Ramos (cell line): Measurements from ENCODE around the gene TAS1R2.

Experiments used
- in situ Hi-C: fragments of 300-500 bp; cut with MboI; formaldehyde crosslinking; loops from one replicate; pipeline ENCODE4 v1.14.3; 2022; ENCODE audit warnings: low sequenced_read_pairs; ENCODE audit not compliant: unreplicated experiment

Gene TAS1R2

GRCh38 chr1:18805925-18806849 is 53.3 kb downstream of the TAS1R2 start:
- in situ Hi-C loops: no loop called here

- in situ Hi-C loops: no loop called here
Measured at GRCh38 chr1:18805150-18805879, 54.1 kb downstream of the TAS1R2 start.

- in situ Hi-C loops: no loop called here
Measured at GRCh38 chr1:18803851-18804250, 55.6 kb downstream of the TAS1R2 start.

- in situ Hi-C loops: no loop called here
Measured at GRCh38 chr1:18803151-18803791, 56.2 kb downstream of the TAS1R2 start.

GRCh38 chr1:18802231-18802630 is 57.2 kb downstream of the TAS1R2 start:
- in situ Hi-C loops: no loop called here

- in situ Hi-C loops: no loop called here
Measured at GRCh38 chr1:18800258-18800657, 59.2 kb downstream of the TAS1R2 start.

GRCh38 chr1:18799454-18799853 is 60.0 kb downstream of the TAS1R2 start:
- in situ Hi-C loops: no loop called here

- in situ Hi-C loops: no loop called here
Measured at GRCh38 chr1:18798946-18799345, 60.5 kb downstream of the TAS1R2 start.

GRCh38 chr1:18798533-18798932 is 60.9 kb downstream of the TAS1R2 start:
- in situ Hi-C loops: no loop called here

- in situ Hi-C loops: no loop called here
Measured at GRCh38 chr1:18796950-18797349, 62.5 kb downstream of the TAS1R2 start.

- in situ Hi-C loops: no loop called here
Measured at GRCh38 chr1:18795002-18795689, 64.3 kb downstream of the TAS1R2 start.

GRCh38 chr1:18794561-18794960 is 64.9 kb downstream of the TAS1R2 start:
- in situ Hi-C loops: no loop called here

- in situ Hi-C loops: no loop called here
Measured at GRCh38 chr1:18794051-18794450, 65.4 kb downstream of the TAS1R2 start.

- in situ Hi-C loops: no loop called here
Measured at GRCh38 chr1:18793164-18793563, 66.3 kb downstream of the TAS1R2 start.

- in situ Hi-C loops: no loop called here
Measured at GRCh38 chr1:18792747-18793146, 66.7 kb downstream of the TAS1R2 start.
